Progenitor cell of endocrine pancreas (in vitro differentiated cells): ENCODE data around the gene SLC25A26. TPM values are rescaled to one million over a fixed set of nuclear protein-coding genes. Genes with fewer than 3 reads are reported as not detected.

ENCODE experiments used
- DNase-seq: peaks from one replicate; pipeline ENCODE4 v3.0.0; 2021; ENCODE audit warnings: low spot score; ENCODE audit not compliant: unreplicated experiment
- H3K27ac Mint-ChIP-seq: 2 replicates; pipeline ENCODE4 v1.8.0; 2021; ENCODE audit warnings: mild to moderate bottlenecking, moderate library complexity, mixed read lengths
- H3K27me3 Mint-ChIP-seq: 2 replicates; pipeline ENCODE4 v1.8.0; 2021; ENCODE audit warnings: mixed read lengths
- H3K36me3 Mint-ChIP-seq: 2 replicates; pipeline ENCODE4 v1.8.0; 2022; ENCODE audit warnings: mixed read lengths; ENCODE audit not compliant: insufficient read depth
- H3K4me1 Mint-ChIP-seq: 2 replicates; pipeline ENCODE4 v1.8.0; 2021; ENCODE audit warnings: low read depth, mixed read lengths
- H3K4me3 Mint-ChIP-seq: 2 replicates; pipeline ENCODE4 v1.8.0; 2021; ENCODE audit warnings: low read depth, mild to moderate bottlenecking, moderate library complexity, mixed read lengths
- H3K9me3 Mint-ChIP-seq: 2 replicates; pipeline ENCODE4 v1.8.0; 2021; ENCODE audit warnings: low read depth, mixed read lengths
- total RNA-seq: library from RNA; stranded (reverse); gene quantifications from 2 replicates; pipeline ENCODE4 v1.2.1, GENCODE V29; 2021
- TF ChIP-seq, protein P1 (sequence below): fragments of 200-600 bp; sonication (generic); IDR thresholded peaks from one replicate; pipeline ENCODE4 v1.5.0; 2021; ENCODE audit warnings: antibody characterized with exemption, mild to moderate bottlenecking; ENCODE audit not compliant: unreplicated experiment

The SLC25A26 gene
- total RNA-seq, 1 donor from 2014 or later: 18.9 TPM

GRCh38 chr3:66344391-66344811 lies 123.6 kb downstream of the SLC25A26 start:
- Mint-ChIP-seq H3K4me3 (no peak overlapping the region), H3K9me3 (peaks cover 13% of the 10 kb centered on the region), H3K27me3 (no peaks in the 10 kb centered on the region), H3K27ac (no peak overlapping the region), H3K4me1 (peaks cover 8% of the 10 kb centered on the region), H3K36me3 (peaks cover 10% of the 10 kb centered on the region)
- TF ChIP-seq, protein P1, sequence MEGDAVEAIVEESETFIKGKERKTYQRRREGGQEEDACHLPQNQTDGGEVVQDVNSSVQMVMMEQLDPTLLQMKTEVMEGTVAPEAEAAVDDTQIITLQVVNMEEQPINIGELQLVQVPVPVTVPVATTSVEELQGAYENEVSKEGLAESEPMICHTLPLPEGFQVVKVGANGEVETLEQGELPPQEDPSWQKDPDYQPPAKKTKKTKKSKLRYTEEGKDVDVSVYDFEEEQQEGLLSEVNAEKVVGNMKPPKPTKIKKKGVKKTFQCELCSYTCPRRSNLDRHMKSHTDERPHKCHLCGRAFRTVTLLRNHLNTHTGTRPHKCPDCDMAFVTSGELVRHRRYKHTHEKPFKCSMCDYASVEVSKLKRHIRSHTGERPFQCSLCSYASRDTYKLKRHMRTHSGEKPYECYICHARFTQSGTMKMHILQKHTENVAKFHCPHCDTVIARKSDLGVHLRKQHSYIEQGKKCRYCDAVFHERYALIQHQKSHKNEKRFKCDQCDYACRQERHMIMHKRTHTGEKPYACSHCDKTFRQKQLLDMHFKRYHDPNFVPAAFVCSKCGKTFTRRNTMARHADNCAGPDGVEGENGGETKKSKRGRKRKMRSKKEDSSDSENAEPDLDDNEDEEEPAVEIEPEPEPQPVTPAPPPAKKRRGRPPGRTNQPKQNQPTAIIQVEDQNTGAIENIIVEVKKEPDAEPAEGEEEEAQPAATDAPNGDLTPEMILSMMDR: no peak
- no peak for DNase-seq

GRCh38 chr3:66344848-66345578 lies 124.2 kb downstream of the SLC25A26 start:
- Mint-ChIP-seq H3K9me3 (peaks cover 13% of the 10 kb centered on the region), H3K36me3 (peaks cover 9% of the 10 kb centered on the region), H3K27me3 (no peaks in the 10 kb centered on the region)

GRCh38 chr3:66348704-66349103 lies 127.9 kb downstream of the SLC25A26 start:
- H3K27ac Mint-ChIP-seq: no peak overlapping the region
- H3K4me3 Mint-ChIP-seq: no peak overlapping the region
- peaks cover 11% of the 10 kb centered on the region for H3K4me1 Mint-ChIP-seq
- DNase-seq: no peak
- TF ChIP-seq, protein P1: no peak
- H3K9me3 Mint-ChIP-seq: peaks cover 10% of the 10 kb centered on the region
- H3K27me3 Mint-ChIP-seq: no peaks in the 10 kb centered on the region
- peaks cover 8% of the 10 kb centered on the region for H3K36me3 Mint-ChIP-seq

More at GRCh38 chr3:66344848-66345578, 124.2 kb downstream of the SLC25A26 start:
- Mint-ChIP-seq H3K27ac (no peak overlapping the region), H3K4me1 (peaks cover 8% of the 10 kb centered on the region), H3K4me3 (no peak overlapping the region)
- DNase-seq: no peak
- TF ChIP-seq, protein P1: no peak

GRCh38 chr3:66350601-66351000 lies 129.8 kb downstream of the SLC25A26 start:
- H3K4me1 Mint-ChIP-seq: peaks cover 5% of the 10 kb centered on the region
- TF ChIP-seq, protein P1: no peak
- H3K27ac Mint-ChIP-seq: no peak overlapping the region
- H3K4me3 Mint-ChIP-seq: no peak overlapping the region
- peaks cover 10% of the 10 kb centered on the region for H3K9me3 Mint-ChIP-seq
- no peak for DNase-seq
- peaks cover 8% of the 10 kb centered on the region for H3K36me3 Mint-ChIP-seq
- no peaks in the 10 kb centered on the region for H3K27me3 Mint-ChIP-seq

GRCh38 chr3:66353039-66353438 lies 132.2 kb downstream of the SLC25A26 start:
- peaks cover 5% of the 10 kb centered on the region for H3K4me1 Mint-ChIP-seq
- H3K36me3 Mint-ChIP-seq: no peaks in the 10 kb centered on the region
- H3K27me3 Mint-ChIP-seq: no peaks in the 10 kb centered on the region
- DNase-seq: no peak
- TF ChIP-seq, protein P1: no peak
- H3K4me3 Mint-ChIP-seq: no peak overlapping the region
- peaks cover under 1% of the 10 kb centered on the region for H3K9me3 Mint-ChIP-seq
- H3K27ac Mint-ChIP-seq: no peak overlapping the region
